GM12878 (cell line): ENCODE data around the gene SMAP1.

Experiments
- NRF1 ChIP-seq: conservative IDR thresholded peaks from 2 replicates; pipeline ENCODE4 v1.6.1; 2011; ENCODE audit warnings: mild to moderate bottlenecking, low read depth, low read length, improper control_type of control experiment
- RB1 ChIP-seq: fragments of 450-650 bp; formaldehyde crosslinking; IDR thresholded peaks from 2 replicates; pipeline ENCODE4 v1.6.1; 2017; ENCODE audit warnings: mild to moderate bottlenecking, borderline replicate concordance
- TF ChIP-seq, protein P1 (sequence below): fragments of 150-350 bp; IDR thresholded peaks from 2 replicates; pipeline ENCODE4 v1.6.1; 2016; ENCODE audit warnings: low read depth, low read length

DNA sequence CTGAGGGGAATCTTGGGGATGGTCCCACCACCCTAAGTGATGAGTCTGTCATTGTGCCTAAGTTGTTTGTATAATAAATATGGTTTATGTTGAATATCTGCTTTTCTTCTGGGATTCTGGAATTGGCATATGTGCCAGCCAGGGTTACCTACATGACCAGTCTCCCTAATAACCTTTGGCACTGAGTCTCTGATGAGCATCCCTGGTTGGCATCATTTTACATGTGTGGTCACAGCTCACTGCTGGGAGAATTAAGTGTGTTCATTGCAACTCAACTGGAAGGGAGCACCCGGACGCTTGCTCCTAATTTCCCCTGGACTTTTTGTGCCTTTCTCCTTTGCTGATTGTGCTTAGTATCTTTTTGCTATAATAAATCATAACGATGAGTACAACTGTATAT is 8.1 kb downstream of the SMAP1 start:
- TF ChIP-seq RB1 (no peak), NRF1 (no peak)
- TF ChIP-seq, protein P1, sequence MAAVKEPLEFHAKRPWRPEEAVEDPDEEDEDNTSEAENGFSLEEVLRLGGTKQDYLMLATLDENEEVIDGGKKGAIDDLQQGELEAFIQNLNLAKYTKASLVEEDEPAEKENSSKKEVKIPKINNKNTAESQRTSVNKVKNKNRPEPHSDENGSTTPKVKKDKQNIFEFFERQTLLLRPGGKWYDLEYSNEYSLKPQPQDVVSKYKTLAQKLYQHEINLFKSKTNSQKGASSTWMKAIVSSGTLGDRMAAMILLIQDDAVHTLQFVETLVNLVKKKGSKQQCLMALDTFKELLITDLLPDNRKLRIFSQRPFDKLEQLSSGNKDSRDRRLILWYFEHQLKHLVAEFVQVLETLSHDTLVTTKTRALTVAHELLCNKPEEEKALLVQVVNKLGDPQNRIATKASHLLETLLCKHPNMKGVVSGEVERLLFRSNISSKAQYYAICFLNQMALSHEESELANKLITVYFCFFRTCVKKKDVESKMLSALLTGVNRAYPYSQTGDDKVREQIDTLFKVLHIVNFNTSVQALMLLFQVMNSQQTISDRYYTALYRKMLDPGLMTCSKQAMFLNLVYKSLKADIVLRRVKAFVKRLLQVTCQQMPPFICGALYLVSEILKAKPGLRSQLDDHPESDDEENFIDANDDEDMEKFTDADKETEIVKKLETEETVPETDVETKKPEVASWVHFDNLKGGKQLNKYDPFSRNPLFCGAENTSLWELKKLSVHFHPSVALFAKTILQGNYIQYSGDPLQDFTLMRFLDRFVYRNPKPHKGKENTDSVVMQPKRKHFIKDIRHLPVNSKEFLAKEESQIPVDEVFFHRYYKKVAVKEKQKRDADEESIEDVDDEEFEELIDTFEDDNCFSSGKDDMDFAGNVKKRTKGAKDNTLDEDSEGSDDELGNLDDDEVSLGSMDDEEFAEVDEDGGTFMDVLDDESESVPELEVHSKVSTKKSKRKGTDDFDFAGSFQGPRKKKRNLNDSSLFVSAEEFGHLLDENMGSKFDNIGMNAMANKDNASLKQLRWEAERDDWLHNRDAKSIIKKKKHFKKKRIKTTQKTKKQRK = no peak
